Breast epithelium (tissue), 4 donors: ENCODE measurements around the gene URGCP. TPM values are rescaled to one million over a fixed set of nuclear protein-coding genes. Genes with fewer than 3 reads are reported as not detected.
"Not testable (repeated sequence)": the region's sequence is repeated elsewhere in the genome, so short reads cannot be mapped to it uniquely, and the experiment has no call there.

Experiments used
- DNase-seq, 2 donors: peaks; one replicate each; pipeline ENCODE4 v3.0.0-alpha.2; 2019; ENCODE audit warnings: low spot score in 2 of 2
- H3K27ac ChIP-seq, 2 donors: fragments of 200-600 bp; sonication (generic) in 1 of 2; one replicate each; pipeline ENCODE4 v1.5.1; 2016 to 2019; ENCODE audit warnings: mild to moderate bottlenecking in 1 of 2
- H3K27me3 ChIP-seq, 2 donors: fragments of 200-600 bp; sonication (generic) in 1 of 2; one replicate each; pipeline versions ENCODE4 v1.5.1 to v1.6.0; 2017 to 2019; ENCODE audit warnings: control low read depth in 1 of 2, mild to moderate bottlenecking in 1 of 2
- H3K36me3 ChIP-seq: fragments of 200-600 bp; one replicate; pipeline ENCODE4 v1.5.1; 2019
- H3K4me1 ChIP-seq, 2 donors: fragments of 200-600 bp; sonication (generic); one replicate each; pipeline ENCODE4 v1.5.1; 2016 to 2019; ENCODE audit warnings: control low read depth in 1 of 2
- H3K4me3 ChIP-seq, 3 donors: fragments of 200-600 bp; sonication (generic); 1 replicate in 2 of 3; 2 replicates in 1 of 3; pipeline ENCODE4 v1.5.1; 2016 to 2019; ENCODE audit warnings: mild to moderate bottlenecking in 3 of 3, moderate library complexity in 2 of 3
- H3K9me3 ChIP-seq, 2 donors: fragments of 200-600 bp; sonication (generic) in 1 of 2; one replicate each; pipeline ENCODE4 v1.5.1; 2016 to 2019; ENCODE audit warnings: control low read depth in 1 of 2
- CTCF ChIP-seq, 3 donors: fragments of 450-650 bp; IDR thresholded peaks; one replicate each; pipeline ENCODE4 v1.5.1; 2016 to 2017; ENCODE audit warnings: antibody characterized with exemption in 3 of 3, mild to moderate bottlenecking in 3 of 3, moderate library complexity in 3 of 3
- POLR2A ChIP-seq: fragments of 450-650 bp; IDR thresholded peaks from one replicate; pipeline ENCODE4 v1.6.1; 2016; ENCODE audit warnings: antibody characterized with exemption, mild to moderate bottlenecking, moderate library complexity
- POLR2AphosphoS5 ChIP-seq, 3 donors: sonication (generic); formaldehyde crosslinking; IDR thresholded peaks; one replicate each; pipeline ENCODE4 v1.6.1; 2017; ENCODE audit warnings: antibody characterized with exemption in 3 of 3
- intact Hi-C: fragments of 100-400 bp; cut with DNase I; formaldehyde crosslinking; loops from one replicate; pipeline ENCODE4 v1.15.1; 2023; ENCODE audit warnings: low total_unique reads
- total RNA-seq, 3 donors: library from RNA; depleted of rRNA; stranded (reverse); fragments of >200 nt; gene quantifications; one replicate each; pipeline ENCODE4 v1.1.0, GENCODE V29; 2016

The URGCP gene
- total RNA-seq, 3 donors from 2014 or later, result 29.2 to 39.2 (median 29.9) TPM

GRCh38 chr7:43844257-43844656, 62.1 kb downstream of the URGCP start:
- H3K27ac ChIP-seq, result no peak overlapping the region
- no peak for DNase-seq
- intact Hi-C loops, result no loop called here
- H3K27me3 ChIP-seq, result no peaks in the 10 kb centered on the region
- no peaks in the 10 kb centered on the region for H3K36me3 ChIP-seq
- no peak overlapping the region for H3K4me3 ChIP-seq
- no peaks in the 10 kb centered on the region for H3K9me3 ChIP-seq
- TF ChIP-seq POLR2AphosphoS5 (IDR thresholded peaks at IDR 0.05), result no peak
- TF ChIP-seq CTCF (IDR thresholded peaks at IDR 0.05), result no peak
- TF ChIP-seq POLR2A, result no peak
- no peaks in the 10 kb centered on the region for H3K4me1 ChIP-seq

GRCh38 chr7:43843296-43843695, 63.1 kb downstream of the URGCP start:
- Histone ChIP-seq H3K4me1 (no peaks in the 10 kb centered on the region), H3K4me3 (no peak overlapping the region), H3K36me3 (no peaks in the 10 kb centered on the region), H3K9me3 (no peaks in the 10 kb centered on the region), H3K27ac (no peak overlapping the region), H3K27me3 (no peaks in the 10 kb centered on the region)
- TF ChIP-seq CTCF (IDR thresholded peaks at IDR 0.05) (no peak), POLR2A (no peak), POLR2AphosphoS5 (IDR thresholded peaks at IDR 0.05) (no peak)
- no peak for DNase-seq
- intact Hi-C loops, result loop anchor here (2.0 kb wide), 1 partner anchor 24 kb away; no protein-coding TSS in a partner anchor

- Histone ChIP-seq H3K36me3 (no peaks in the 10 kb centered on the region), H3K9me3 (no peaks in the 10 kb centered on the region), H3K4me3 (peak overlapping the region in 1 of 3 donors; percentile 50), H3K27me3 (no peaks in the 10 kb centered on the region), H3K27ac (peak overlapping the region in 1 of 2 donors; percentile 23), H3K4me1 (no peaks in the 10 kb centered on the region)
- intact Hi-C loops, result no loop called here
- no peak for DNase-seq
- no peak for TF ChIP-seq POLR2AphosphoS5 (IDR thresholded peaks at IDR 0.05)
- TF ChIP-seq POLR2A, result no peak
- no peak for TF ChIP-seq CTCF (IDR thresholded peaks at IDR 0.05)
Measured at GRCh38 chr7:43838201-43838658, 68.2 kb downstream of the URGCP start.

GRCh38 chr7:43834463-43835251, 71.7 kb downstream of the URGCP start:
- no peaks in the 10 kb centered on the region for H3K36me3 ChIP-seq
- H3K27ac ChIP-seq, result no peak overlapping the region
- intact Hi-C loops, result no loop called here
- H3K4me3 ChIP-seq, result peak overlapping the region in 2 of 3 donors; percentile 22 to 52
- peaks cover 9 to 10% of the 10 kb centered on the region in 2 donors for H3K9me3 ChIP-seq
- DNase-seq, result no peak
- H3K27me3 ChIP-seq, result no peaks in the 10 kb centered on the region
- H3K4me1 ChIP-seq, result no peaks in the 10 kb centered on the region
- TF ChIP-seq POLR2A, result no peak
- TF ChIP-seq POLR2AphosphoS5 (IDR thresholded peaks at IDR 0.05), result no peak

- H3K36me3 ChIP-seq, H3K27me3 ChIP-seq, intact Hi-C loops, H3K4me3 ChIP-seq, H3K27ac ChIP-seq, DNase-seq, H3K4me1 ChIP-seq: not testable (repeated sequence)
- H3K9me3 ChIP-seq, result peaks cover 9 to 10% of the 10 kb centered on the region in 2 donors
Measured at GRCh38 chr7:43830917-43831316, 75.5 kb downstream of the URGCP start.

Other genes starting within 250 kb of the URGCP start
- gene COA1, start 177.1 kb downstream of the URGCP start, total RNA-seq, result 10 to 100 TPM; 39.0 to 94.3 (median 91.4) TPM
- 10 to 100 TPM; 56.9 to 80.6 (median 62.9) TPM for gene BLVRA, start 147.9 kb downstream of the URGCP start, total RNA-seq
- gene MRPS24, start 37.1 kb downstream of the URGCP start, total RNA-seq, result 10 to 100 TPM; 75.4 to 86.1 (median 81.0) TPM
- 10 to 100 TPM; 14.7 to 34.1 (median 15.4) TPM for gene UBE2D4, start 19.8 kb upstream of the URGCP start, total RNA-seq
- not detected for gene SPDYE1, start 91.3 kb upstream of the URGCP start, total RNA-seq
- 100 to 1,000 TPM in 2 of 3 donors, 10 to 100 TPM in 1; 90.8 to 110 (median 102) TPM for gene DBNL, start 138.1 kb upstream of the URGCP start, total RNA-seq
- under 1 TPM; 0.64 to 0.73 (median 0.66) TPM for gene PGAM2, start 159.0 kb upstream of the URGCP start, total RNA-seq
- 10 to 100 TPM; 22.4 to 44.8 (median 31.1) TPM for gene POLM, start 175.9 kb upstream of the URGCP start, total RNA-seq
- 100 to 1,000 TPM in 2 of 3 donors, 10 to 100 TPM in 1; 85.6 to 300 (median 145) TPM for gene AEBP1, start 197.7 kb upstream of the URGCP start, total RNA-seq
- gene POLD2, start 217.0 kb upstream of the URGCP start, total RNA-seq, result 10 to 100 TPM; 38.9 to 49.8 (median 39.7) TPM
- under 1 TPM in 1 of 3 donors, not detected in 2; 0.73 TPM for gene MYL7, start 234.7 kb upstream of the URGCP start, total RNA-seq